22Rv1 (cell line): ENCODE data around the gene IL32.

Experiments
- ZFX ChIP-seq: fragments of 450-650 bp; IDR thresholded peaks from 2 replicates; pipeline ENCODE4 v1.6.1; 2017; ENCODE audit warnings: antibody characterized with exemption, borderline replicate concordance
- TF ChIP-seq, protein P1 (sequence below): fragments of 450-650 bp; IDR thresholded peaks from 2 replicates; pipeline ENCODE4 v1.5.1; 2017; ENCODE audit warnings: mild to moderate bottlenecking

DNA sequence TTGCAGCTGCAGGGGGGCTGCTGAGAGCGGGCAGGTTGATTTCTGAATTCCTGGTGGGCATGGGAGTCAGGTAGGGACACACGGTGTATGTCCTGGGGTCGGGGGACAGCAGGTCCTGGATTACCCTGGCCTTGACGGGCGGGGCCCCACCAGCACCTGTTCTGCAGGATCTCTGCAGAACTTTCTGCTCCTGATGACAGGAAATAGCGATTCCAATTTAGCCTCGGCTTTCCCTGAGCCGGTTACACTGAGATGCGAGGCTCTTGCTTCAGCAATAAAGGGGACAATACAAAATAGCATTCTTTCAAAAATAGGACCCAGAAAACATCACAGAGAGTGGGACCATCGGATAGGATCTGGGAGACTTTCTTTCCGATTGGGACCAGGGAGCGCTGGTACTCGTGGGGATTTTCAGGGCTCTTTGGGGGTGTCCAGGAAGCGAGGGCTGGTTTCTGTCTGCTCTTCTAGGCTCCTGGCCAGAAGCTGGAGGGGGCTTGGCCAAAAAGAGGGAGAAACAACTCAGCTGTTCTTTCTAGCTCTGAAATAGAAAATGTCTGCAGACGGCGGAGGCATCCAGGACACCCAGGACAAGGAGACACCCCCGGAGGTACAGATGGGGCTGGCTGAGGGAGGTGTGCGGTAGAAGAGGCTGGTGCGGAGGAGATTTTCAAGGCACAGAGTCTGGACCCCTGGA is 47.6 kb downstream of the IL32 start:
- TF ChIP-seq, protein P1, sequence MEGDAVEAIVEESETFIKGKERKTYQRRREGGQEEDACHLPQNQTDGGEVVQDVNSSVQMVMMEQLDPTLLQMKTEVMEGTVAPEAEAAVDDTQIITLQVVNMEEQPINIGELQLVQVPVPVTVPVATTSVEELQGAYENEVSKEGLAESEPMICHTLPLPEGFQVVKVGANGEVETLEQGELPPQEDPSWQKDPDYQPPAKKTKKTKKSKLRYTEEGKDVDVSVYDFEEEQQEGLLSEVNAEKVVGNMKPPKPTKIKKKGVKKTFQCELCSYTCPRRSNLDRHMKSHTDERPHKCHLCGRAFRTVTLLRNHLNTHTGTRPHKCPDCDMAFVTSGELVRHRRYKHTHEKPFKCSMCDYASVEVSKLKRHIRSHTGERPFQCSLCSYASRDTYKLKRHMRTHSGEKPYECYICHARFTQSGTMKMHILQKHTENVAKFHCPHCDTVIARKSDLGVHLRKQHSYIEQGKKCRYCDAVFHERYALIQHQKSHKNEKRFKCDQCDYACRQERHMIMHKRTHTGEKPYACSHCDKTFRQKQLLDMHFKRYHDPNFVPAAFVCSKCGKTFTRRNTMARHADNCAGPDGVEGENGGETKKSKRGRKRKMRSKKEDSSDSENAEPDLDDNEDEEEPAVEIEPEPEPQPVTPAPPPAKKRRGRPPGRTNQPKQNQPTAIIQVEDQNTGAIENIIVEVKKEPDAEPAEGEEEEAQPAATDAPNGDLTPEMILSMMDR = no peak
- TF ChIP-seq ZFX = no peak
